ENCODE measurements around the gene TBC1D3B. TPM values are rescaled to one million over a fixed set of nuclear protein-coding genes. Genes with fewer than 3 reads are reported as not detected.

TBC1D3B gene
- total and polyA plus RNA-seq, 2 of the 13 experiments (the other 11 are each of a cell fraction or from before 2014, with no cell fraction given), result 1.1 to 1.8 TPM

GRCh38 chr17:36197387-36197703, 20.9 kb upstream of the TBC1D3B start (continued):
- TF ChIP-seq SP140L (CRISPR knock-in tag; IDR thresholded peaks at IDR 0.05; ENCODE audit: borderline replicate concordance) (no peak), CBX1 (IDR thresholded peaks at IDR 0.05; ENCODE audit: low read depth) (no peak), ZNF768 (CRISPR knock-in tag; IDR thresholded peaks at IDR 0.05) (no peak), ZNF550 (CRISPR knock-in tag; IDR thresholded peaks at IDR 0.05; ENCODE audit: borderline replicate concordance) (no peak), FIP1L1 (IDR thresholded peaks at IDR 0.05; ENCODE audit: borderline replicate concordance, insufficient read depth, low read depth, low read length) (no peak)

GRCh38 chr17:36196131-36196486, 19.7 kb upstream of the TBC1D3B start:
- no peak for DNase-seq (ENCODE audit: low spot score)
- intact Hi-C loops (cut with micrococcal nuclease; ENCODE audit: unreplicated experiment) (no loop called here), in situ Hi-C loops (cut with HindIII; ENCODE audit: extremely low pct_ligation_motif_present, low pct_unique_long_range_greater_than_20kb) (no loop called here)
- TF ChIP-seq ARNT (IDR thresholded peaks at IDR 0.05) (no peak), ZBTB14 (CRISPR knock-in tag; IDR thresholded peaks at IDR 0.05) (no peak), CCDC6 (CRISPR knock-in tag; IDR thresholded peaks at IDR 0.05) (no peak), TMF1 (CRISPR knock-in tag; IDR thresholded peaks at IDR 0.05; ENCODE audit: low read depth) (no peak), ZNF589 (CRISPR knock-in tag; conservative IDR thresholded peaks at IDR 0.05) (no peak), ZNF232 (CRISPR knock-in tag; IDR thresholded peaks at IDR 0.05; ENCODE audit: borderline replicate concordance) (no peak), ZNF839 (CRISPR knock-in tag; IDR thresholded peaks at IDR 0.05; ENCODE audit: borderline replicate concordance) (no peak), ZMYM3 (CRISPR knock-in tag; IDR thresholded peaks at IDR 0.05) (no peak), SPEN (CRISPR knock-in tag; IDR thresholded peaks at IDR 0.05; ENCODE audit: low read depth) (no peak), MLLT10 (CRISPR knock-in tag; IDR thresholded peaks at IDR 0.05) (no peak), SP1 (IDR thresholded peaks at IDR 0.05) (no peak), SP1 (CRISPR knock-in tag; IDR thresholded peaks at IDR 0.05) (no peak), RNF2 (conservative IDR thresholded peaks at IDR 0.05; ENCODE audit: low read depth) (no peak), MXI1 (IDR thresholded peaks at IDR 0.05; ENCODE audit: borderline replicate concordance, low read depth, low read length) (no peak)
- TF ChIP-seq, protein P1, sequence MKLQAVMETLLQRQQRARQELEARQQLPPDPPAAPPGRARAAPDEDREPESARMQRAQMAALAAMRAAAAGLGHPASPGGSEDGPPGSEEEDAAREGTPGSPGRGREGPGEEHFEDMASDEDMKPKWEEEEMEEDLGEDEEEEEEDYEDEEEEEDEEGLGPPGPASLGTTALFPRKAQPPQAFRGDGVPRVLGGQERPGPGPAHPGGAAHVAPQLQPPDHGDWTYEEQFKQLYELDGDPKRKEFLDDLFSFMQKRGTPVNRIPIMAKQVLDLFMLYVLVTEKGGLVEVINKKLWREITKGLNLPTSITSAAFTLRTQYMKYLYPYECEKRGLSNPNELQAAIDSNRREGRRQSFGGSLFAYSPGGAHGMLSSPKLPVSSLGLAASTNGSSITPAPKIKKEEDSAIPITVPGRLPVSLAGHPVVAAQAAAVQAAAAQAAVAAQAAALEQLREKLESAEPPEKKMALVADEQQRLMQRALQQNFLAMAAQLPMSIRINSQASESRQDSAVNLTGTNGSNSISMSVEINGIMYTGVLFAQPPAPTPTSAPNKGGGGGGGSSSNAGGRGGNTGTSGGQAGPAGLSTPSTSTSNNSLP (IDR thresholded peaks at IDR 0.05; ENCODE audit: low read depth, low read length), result no peak
- TF ChIP-seq, protein P2, sequence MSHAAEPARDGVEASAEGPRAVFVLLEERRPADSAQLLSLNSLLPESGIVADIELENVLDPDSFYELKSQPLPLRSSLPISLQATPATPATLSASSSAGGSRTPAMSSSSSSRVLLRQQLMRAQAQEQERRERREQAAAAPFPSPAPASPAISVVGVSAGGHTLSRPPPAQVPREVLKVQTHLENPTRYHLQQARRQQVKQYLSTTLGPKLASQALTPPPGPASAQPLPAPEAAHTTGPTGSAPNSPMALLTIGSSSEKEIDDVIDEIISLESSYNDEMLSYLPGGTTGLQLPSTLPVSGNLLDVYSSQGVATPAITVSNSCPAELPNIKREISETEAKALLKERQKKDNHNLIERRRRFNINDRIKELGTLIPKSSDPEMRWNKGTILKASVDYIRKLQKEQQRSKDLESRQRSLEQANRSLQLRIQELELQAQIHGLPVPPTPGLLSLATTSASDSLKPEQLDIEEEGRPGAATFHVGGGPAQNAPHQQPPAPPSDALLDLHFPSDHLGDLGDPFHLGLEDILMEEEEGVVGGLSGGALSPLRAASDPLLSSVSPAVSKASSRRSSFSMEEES (CRISPR knock-in tag; IDR thresholded peaks at IDR 0.05), result no peak
- POLR2A ChIA-PET, result no interaction called here
- Histone ChIP-seq H3K9me3 (ENCODE audit: low read length) (no peaks in the 10 kb centered on the region), H4K20me1 (ENCODE audit: insufficient read depth, low read length) (no peaks in the 10 kb centered on the region), H3K4me1 (ENCODE audit: insufficient read depth, low read length) (peaks cover 9% of the 10 kb centered on the region), H3K36me3 (replicated peaks in 1 of 2; ENCODE audit: control insufficient read depth in 1 of 2, insufficient read depth in 2 of 2, low read length in 2 of 2) (no peaks in the 10 kb centered on the region), H3K27me3 (ENCODE audit: control insufficient read depth in 1 of 2, insufficient read depth in 2 of 2, low read length in 2 of 2) (peaks cover 3 to 24% of the 10 kb centered on the region in 2 experiments; a peak in 3 of 5 replicates), H3K4me2 (ENCODE audit: low read depth, low read length) (no peak overlapping the region), H2AFZ (ENCODE audit: low read length) (no peak overlapping the region), H3K27ac (ENCODE audit: extremely low read length, insufficient read depth, low read length) (no peak overlapping the region), H3K79me2 (ENCODE audit: insufficient read depth, low read length) (no peaks in the 10 kb centered on the region), H3K4me3 (replicated peaks in 1 of 3; ENCODE audit: insufficient read depth in 1 of 3, low read depth in 2 of 3, low read length in 3 of 3) (no peak overlapping the region), H3K9ac (ENCODE audit: insufficient read depth, low read depth, low read length) (no peak overlapping the region)
- CTCF ChIA-PET (ENCODE audit: low intra/inter-chr PET ratio, low total read pairs), result no interaction called here
- no TSS peak for BruUV-seq (replicated peaks)
- no peak for FAIRE-seq
- no peak for ATAC-seq
- WGBS (ENCODE audit: low lambda C conversion rate), result 1% methylated on average over 3 of the region's 3 CpGs
